ENCODE results near the gene SPOCK1.

DNA sequence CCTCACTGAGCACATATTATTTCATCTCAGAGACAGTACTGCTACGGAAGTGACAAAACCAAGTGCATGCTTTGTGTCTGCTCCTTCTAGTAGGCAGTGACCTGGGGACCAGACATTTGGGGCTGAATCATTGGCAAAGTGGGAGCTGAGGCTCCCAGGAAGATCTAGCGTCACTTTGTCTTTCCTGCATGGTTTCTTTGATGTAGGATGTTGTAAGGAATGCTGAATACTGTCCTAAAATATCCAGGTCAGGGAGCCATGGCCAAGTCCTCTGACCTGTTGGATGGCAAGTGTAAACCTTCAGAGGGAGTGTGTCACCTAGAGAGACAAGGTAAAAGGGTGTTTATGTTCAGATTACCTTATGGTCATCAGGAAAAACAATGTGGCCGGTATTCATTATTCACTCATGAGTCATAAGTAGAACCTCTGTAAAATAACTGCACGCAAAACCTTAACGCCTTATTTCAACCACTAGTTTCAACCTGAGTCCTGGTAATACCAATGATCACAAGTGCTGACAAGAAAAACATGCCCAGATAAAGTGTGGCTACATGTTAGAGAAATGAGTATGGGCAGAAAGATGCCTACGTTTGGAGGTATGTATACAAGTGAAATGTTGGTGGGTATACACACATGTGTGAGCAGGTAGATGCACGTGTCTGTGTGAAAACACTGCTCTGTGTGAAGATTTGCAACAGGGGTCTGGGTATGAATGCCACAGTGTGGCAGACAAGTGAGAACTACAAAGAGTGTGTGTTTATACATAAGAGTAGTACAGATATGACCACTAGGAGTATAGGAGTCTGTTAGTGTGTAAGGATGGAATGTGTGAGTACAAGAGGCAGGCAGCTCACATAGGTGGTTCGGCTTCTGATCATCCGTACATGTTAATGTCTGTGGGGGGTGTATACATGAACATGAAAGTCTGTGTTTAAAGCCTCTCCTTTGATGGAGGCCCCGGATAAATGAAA is 263.9 kb downstream of the SPOCK1 start:
- TF ChIP-seq CTCF (IDR thresholded peaks at IDR 0.05) = no peak
- no peak for TF ChIP-seq POLR2A (IDR thresholded peaks at IDR 0.05)
